HL-60 (cell line): Measurements from ENCODE around the gene MAPT.

Experiments used
- CTCF ChIP-seq: IDR thresholded peaks from one replicate; pipeline ENCODE4 v1.5.1; 2011; ENCODE audit warnings: low read length, control low read depth, inconsistent platforms; ENCODE audit not compliant: insufficient read depth
- GABPA ChIP-seq: IDR thresholded peaks from 2 replicates; pipeline ENCODE4 v1.6.1; 2012; ENCODE audit warnings: low read depth
- REST ChIP-seq: IDR thresholded peaks from 2 replicates; pipeline ENCODE4 v1.6.1; 2012; ENCODE audit warnings: low read depth; ENCODE audit not compliant: insufficient replicate concordance

- TF ChIP-seq GABPA (no peak), CTCF (peak; percentile 91), REST (no peak)
Measured at GRCh38 chr17:46002311-46002972, 108.1 kb downstream of the MAPT start.
